ENCODE results near the gene NAMPT. TPM values are rescaled to one million over a fixed set of nuclear protein-coding genes. Genes with fewer than 3 reads are reported as not detected.

NAMPT gene
- total and polyA plus RNA-seq, 7 donors, result 51.1 to 717 (median 83.9) TPM

- H3K4me1 ChIP-seq, result peaks cover 0 to 10% (median 0%) of the 10 kb centered on the region in 4 donors
- no peaks in the 10 kb centered on the region for H3K27me3 ChIP-seq
- no peaks in the 10 kb centered on the region for H3K9me3 ChIP-seq
- H3K27ac ChIP-seq, result peak overlapping the region in 1 of 4 donors; percentile 18
- TF ChIP-seq CTCF (IDR thresholded peaks at IDR 0.05) (no peak), POLR2AphosphoS5 (IDR thresholded peaks at IDR 0.05) (no peak), EP300 (IDR thresholded peaks at IDR 0.05) (no peak), POLR2A (IDR thresholded peaks at IDR 0.05) (no peak)
- H3K4me3 ChIP-seq, result no peak overlapping the region
- WGBS, 2 donors, result 82 to 83% methylated on average over 6 of the region's 6 CpGs
- DNase-seq, result no peak
- intact Hi-C loops (cut with DNase I), result no loop called here
- no peaks in the 10 kb centered on the region for H3K36me3 ChIP-seq
Measured at GRCh38 chr7:106199813-106200364, 84.9 kb downstream of the NAMPT start.

- Histone ChIP-seq H3K27me3 (no peaks in the 10 kb centered on the region), H3K27ac (peak overlapping the region in 2 of 4 donors; percentile 3 to 18), H3K4me1 (peaks cover 0 to 10% (median 0%) of the 10 kb centered on the region in 4 donors), H3K9me3 (no peaks in the 10 kb centered on the region), H3K4me3 (no peak overlapping the region), H3K36me3 (no peaks in the 10 kb centered on the region)
- intact Hi-C loops (cut with DNase I), result no loop called here
- peak in 1 of 4 donors; percentile 8 for TF ChIP-seq EP300 (IDR thresholded peaks at IDR 0.05)
- no peak for TF ChIP-seq POLR2A (IDR thresholded peaks at IDR 0.05)
- TF ChIP-seq CTCF (IDR thresholded peaks at IDR 0.05), result no peak
- WGBS, 2 donors, result 88 to 96% methylated on average over 1 of the region's 1 CpG
- no peak for DNase-seq
Measured at GRCh38 chr7:106199024-106199423, 85.8 kb downstream of the NAMPT start.

Small RNA genes within 50 kb of the gene (small RNA-seq; reads per million reads assigned to genes)
- 0 reads per million in 3 donors for gene RNU6-392P

Other genes starting within 250 kb of the NAMPT start
- gene SYPL1, start 172.7 kb downstream of the NAMPT start, total RNA-seq, result 100 to 1,000 TPM in 3 of 4 donors, 10 to 100 TPM in 1; 99.5 to 184 (median 144) TPM
- gene SYPL1, start 172.7 kb downstream of the NAMPT start, polyA plus RNA-seq, result 10 to 100 TPM; 21.0 to 84.0 (median 24.3) TPM

Data from sigmoid colon (tissue), 7 donors.